ENCODE measurements around the gene NPTX2.

NPTX2 gene

DNA sequence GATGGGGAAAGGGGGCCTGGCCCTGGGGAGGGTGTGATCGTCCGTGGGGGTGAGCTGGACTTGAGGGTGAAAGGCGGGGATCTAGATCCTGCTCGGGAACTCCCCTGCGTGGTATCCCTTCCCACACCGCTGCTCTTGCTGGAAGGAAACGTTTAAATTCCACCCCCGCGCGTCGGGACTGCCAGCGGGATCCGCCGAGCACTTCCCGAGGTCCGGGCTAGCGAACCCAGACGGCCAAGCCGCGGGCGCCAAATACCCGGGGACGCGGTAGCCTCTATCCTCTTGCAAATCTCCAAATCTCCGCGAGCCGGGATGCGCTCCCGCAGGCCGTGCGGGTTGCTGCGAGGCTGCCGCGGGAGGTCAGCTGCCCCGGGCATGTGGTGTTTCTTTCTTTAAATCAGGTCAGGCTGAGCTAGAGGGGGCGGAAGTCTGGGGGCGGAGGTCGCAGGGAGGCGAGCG is 904 bp downstream of the NPTX2 start:
- no peak for DNase-seq (ENCODE audit: low read depth in 2 of 3, low spot score in 1 of 3)

DNA sequence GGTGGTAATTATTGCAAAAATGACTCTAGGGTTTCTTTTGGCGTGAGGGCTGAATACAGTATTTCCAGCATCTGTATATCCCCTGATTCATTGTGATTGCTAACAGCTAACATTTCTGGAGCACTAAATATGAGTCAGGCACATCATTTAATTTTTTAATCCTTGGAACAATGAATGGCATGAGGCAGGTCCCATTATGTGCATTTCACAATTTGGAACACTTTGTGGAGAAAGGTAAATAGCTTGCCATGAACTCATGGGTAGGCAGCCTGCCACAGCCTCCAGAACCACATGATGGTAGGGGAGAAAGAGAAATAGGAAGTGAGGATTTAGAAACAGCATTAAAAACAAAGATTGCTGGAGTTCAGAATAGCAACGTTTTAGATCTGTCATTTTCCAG is 1.7 kb downstream of the NPTX2 start:
- DNase-seq (ENCODE audit: low read depth in 2 of 3, low spot score in 1 of 3) = no peak

DNA sequence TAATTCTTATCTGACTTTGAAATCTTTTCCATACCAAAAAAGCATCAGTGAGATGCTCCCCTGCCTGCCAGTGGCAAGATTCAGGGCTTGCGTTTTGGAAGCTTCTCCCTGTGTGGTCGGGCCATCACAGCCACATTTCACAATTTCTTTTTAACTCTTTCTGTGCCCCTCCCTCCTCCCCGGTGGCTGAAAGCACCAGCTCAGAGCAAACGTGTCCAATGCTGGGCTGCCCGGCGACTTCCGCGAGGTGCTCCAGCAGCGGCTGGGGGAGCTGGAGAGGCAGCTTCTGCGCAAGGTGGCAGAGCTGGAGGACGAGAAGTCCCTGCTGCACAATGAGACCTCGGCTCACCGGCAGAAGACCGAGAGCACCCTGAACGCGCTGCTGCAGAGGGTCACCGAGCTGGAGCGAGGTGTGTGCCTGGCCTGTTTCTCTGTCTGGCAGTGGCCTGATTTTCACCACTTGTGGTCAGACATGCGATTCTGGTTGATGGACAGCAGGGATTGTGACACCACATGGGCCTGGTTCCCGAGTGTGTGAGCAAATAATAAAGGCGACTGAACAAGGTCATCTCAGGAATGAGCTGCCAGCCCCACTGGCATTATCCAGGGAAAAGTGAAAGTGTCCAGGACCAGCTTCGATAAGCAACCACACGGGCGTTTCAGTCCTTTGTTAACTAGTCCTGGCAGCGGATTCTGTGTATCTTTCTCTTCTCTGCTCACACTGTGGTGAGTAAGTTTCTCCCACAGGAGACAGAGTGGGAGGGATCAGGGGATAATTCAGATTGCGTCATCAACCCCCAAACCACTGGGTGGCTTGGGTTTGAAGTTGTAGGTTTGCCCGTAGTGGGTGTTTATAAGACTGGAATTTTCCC is 2.6 kb downstream of the NPTX2 start:
- DNase-seq (ENCODE audit: low read depth in 2 of 3, low spot score in 1 of 3) = no peak

DNA sequence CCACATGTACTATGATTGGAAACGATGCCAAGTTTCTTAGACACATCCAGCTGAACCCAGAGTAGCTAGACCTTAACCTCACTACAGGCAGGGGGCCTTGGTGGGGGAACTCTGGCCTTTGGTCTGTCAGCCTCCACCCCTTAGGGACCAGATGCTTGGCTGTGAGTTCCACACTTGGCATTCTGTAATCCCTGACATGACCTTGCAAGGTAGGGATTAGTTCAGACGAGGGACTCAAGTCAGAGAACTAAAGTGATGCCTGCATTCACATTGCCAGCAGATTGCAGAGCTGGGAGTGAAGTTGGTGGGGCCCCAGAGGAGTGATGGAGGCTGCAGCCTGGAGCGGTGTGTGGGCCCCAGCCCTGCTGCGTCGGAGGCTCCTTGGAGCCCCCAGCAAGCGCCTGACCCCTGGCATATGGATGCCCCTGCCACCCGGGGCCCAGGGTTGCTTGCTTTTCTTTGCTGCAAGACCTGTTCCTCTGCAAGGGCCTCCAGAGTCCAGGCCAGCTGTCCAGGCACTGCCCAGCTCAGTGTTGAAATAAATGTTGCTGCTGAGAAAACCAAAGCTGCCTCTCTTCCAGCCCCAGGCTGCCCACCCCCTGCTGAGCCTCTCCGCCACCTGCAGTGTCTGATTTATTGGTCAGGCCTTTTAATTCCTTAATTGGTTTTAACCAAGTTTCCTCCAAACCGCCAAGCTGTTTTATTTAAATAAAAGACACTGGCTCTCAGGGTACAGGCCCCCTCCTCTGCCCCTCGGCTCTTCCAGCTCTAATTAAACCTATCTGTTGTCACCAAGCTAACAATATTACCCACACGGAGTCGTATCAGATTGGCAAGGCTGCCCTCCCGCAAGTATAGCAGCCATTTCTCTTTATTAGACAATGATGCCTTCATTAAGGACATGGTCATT is 4.7 kb downstream of the NPTX2 start:
- DNase-seq (ENCODE audit: low read depth in 2 of 3, low spot score in 1 of 3) = no peak

DNA sequence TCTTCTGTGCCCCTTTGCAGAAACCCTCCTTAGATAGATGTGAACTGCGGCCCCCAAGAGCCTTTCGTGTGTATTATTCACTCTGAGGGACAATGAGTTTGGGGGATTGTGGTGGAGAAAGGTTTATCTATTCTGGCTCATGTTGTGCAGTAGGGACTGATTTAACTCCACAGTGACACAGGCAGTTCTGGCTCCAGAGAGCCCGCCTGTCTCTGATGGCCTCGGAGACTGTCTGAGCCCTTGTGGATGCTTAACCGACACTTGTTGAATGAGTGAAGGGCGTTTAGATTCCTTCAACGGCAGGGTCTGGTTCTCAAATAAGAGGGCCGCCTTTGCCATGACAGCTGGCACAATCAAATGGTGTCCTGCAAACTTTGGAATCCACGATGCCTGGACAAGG is 5.8 kb downstream of the NPTX2 start:
- DNase-seq (ENCODE audit: low read depth in 2 of 3, low spot score in 1 of 3) = no peak

DNA sequence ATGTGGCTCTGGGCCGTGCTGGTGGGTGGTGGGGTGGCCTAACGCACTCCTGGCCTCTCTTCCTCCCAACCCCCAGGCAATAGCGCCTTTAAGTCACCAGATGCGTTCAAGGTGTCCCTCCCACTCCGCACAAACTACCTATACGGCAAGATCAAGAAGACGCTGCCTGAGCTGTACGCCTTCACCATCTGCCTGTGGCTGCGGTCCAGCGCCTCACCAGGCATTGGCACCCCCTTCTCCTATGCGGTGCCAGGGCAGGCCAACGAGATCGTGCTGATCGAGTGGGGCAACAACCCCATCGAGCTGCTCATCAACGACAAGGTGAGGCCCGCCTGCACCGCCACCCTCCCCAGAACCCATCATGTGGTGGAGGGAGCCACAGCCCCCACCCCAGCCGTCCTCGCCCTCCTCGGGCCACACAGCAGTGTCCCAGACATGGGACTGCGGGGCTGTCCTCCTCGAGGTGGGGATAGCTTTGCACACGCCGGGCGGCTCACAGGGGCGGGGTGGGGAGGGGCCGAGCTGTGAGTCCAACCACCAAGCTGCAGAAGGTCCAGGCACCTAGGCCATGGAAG is 7.8 kb downstream of the NPTX2 start:
- no peak for DNase-seq (ENCODE audit: low read depth in 2 of 3, low spot score in 1 of 3)

DNA sequence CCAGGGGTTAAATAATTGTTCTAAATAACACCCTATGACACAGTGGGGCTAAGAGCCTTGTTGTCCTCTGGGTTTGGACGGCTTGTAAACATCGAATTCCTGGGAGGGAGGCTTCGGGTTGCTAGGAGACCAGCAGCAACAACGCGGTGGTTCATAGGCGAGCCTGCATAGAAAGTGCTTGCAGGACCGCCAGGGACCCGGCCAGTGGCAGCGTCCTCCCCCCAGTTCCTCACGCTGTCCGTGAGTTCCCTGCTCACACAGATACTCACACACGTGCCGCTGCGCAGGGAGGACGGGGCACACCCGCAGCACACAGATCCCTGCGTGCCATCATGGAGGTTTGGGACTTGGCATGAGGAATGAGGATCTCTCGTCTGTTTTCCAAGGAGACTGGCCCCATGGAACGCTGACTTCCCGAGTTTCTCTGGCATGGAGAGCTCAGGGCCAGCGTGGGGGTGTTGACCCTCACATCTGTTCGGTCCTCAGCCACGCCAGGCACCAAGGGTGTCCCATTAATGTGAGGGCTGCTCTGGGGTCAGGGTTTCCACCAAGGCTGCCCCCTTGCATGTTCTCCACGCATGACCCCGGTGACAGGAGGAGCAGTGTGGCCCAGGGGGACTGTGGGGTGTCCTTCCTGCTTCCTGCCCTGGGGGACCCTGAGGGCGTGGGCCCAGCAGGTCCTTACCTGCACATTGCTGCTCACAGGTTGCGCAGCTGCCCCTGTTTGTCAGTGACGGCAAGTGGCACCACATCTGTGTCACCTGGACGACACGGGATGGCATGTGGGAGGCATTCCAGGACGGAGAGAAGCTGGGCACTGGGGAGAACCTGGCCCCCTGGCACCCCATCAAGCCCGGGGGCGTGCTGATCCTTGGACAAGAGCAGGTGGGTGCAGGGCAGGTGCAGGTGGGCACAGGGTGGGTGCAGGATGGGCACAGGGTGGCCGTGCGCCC is 9.7 kb downstream of the NPTX2 start:
- DNase-seq (ENCODE audit: low read depth in 2 of 3, low spot score in 1 of 3) = no peak

DNA sequence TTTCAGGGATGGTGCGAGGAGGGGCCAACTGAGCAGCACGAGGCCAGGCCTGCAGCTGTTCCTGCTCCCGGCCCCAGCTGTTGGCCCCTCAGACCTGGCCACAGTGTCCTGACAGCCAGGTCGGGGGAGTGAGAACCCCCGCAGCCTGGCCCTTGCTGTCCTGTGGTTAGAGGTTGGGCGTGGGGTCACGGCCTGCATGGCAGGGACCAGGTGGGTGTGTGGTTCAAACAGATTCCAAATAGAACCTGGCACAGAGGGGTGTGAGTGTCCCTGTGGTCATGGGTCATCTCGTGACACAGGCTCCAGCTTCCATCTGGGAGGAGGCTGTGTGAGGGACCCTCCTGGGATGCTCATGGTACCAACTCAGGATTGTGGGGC is 10.3 kb downstream of the NPTX2 start:
- no peak for DNase-seq (ENCODE audit: low read depth in 2 of 3, low spot score in 1 of 3)

DNA sequence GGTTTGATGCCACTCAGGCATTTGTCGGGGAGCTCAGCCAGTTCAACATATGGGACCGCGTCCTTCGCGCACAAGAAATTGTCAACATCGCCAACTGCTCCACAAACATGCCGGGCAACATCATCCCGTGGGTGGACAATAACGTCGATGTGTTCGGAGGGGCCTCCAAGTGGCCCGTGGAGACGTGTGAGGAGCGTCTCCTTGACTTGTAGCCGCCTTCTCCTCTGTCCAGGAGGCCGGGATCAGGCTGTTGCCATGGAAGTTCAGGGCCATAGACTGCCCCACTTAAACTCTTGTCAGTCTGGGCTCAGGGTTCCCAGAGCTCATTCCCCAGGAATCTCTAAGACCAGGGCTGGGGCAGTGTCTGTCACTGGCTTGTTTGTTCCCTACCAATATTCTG is 11.3 kb downstream of the NPTX2 start:
- no peak for DNase-seq (ENCODE audit: low read depth in 2 of 3, low spot score in 1 of 3)

DNA sequence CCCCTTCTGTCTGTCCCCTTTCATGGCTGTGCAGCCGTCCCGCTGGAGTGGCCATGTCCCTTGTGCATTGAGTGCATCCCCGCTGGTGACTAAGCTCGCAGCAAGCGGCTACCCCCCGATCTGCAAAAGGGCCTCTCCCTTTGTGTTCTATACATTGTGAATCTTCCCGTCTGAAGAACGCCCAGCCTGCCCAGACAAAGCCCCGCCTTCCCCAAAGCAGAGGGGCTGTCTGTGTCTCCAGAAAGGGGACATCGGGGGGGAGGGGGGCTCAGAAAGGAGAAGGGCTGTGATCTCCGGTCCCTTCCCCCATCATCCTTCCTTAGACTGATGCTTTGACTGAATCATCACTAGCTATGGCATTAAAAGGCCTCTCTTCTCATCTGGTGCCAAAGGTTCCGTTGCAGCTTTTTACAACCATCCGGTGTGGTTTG is 11.9 kb downstream of the NPTX2 start:
- DNase-seq (ENCODE audit: low read depth in 2 of 3, low spot score in 1 of 3) = no peak

DNA sequence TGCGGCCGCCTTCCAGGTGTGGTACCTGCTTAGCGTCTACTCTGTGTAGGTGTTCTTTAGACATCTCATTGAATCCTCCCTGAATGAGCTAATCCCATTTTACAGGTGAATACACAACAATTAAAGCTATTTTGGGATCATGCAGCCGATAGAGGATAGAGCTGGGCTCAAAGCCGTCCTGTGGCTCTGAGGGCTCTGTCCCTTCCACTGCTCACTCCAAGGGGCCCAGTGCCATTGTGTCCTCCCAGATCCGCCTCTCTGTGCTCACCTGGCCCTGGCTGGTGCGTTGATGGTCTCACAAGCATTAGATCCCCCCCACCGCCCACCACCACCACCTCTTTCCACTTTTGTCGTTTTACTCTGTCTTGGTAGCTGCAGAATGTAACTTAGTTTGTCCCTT is 13.1 kb downstream of the NPTX2 start:
- no peak for DNase-seq (ENCODE audit: low read depth in 2 of 3, low spot score in 1 of 3)

DNA sequence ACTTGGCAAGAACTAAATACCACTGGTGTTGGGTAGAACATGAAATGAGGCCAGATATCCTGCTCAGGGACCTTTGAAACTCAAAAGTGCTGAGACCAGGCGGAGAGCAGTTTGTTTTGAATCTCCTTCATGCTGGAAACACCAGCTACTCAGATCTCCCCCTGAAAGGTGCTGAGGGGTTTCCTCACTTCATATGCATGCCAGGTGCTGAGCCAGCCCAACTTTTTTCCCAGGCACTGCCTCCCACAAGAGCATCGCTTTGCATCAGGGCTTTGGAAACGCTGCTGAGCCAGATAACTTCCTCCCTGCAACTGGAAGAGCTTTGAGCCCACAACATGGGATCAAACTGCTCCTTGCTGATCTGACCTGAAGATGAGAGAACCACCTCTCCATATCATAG is 13.7 kb downstream of the NPTX2 start:
- no peak for DNase-seq (ENCODE audit: low read depth in 2 of 3, low spot score in 1 of 3)

DNA sequence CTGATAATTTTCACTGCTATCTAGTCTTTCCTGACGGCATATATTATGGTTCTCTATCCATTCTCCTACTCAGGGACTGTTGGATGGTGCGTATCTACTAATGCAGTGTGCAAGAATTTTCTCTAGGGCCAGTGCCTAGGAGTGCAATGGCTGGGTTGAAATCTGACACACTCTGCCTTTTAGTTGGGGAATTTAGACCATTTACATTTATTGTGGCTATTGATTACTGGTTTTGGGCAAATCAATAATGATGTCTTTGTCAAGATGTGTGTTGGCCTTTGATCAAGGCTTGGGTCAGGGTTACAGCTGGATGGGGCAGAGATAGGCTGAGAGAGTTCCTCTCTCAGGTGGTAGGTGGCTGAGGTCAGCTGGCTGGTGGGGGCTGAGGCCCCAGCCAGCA is 21.8 kb downstream of the NPTX2 start:
- no peak for DNase-seq (ENCODE audit: low read depth in 2 of 3, low spot score in 1 of 3)

DNA sequence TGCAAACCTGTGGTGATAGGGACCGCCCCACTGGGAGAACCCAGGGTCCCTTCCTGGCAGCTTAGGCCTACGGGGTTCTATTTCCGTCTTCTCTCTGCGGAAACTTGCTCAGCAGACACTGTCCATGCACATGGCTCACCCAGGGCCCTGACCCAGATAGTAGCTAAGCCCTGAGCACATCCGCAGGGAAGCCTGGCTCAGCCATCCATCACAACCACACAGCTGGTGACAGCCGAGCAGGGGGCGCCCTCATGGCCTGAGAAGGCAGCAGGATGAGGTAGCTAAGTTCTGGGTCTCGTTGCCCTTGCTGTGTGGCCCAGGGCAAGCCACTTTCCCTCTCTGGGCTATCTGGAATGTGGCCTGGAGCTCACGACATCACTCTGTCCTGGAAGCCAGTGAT is 23.3 kb downstream of the NPTX2 start:
- no peak for DNase-seq (ENCODE audit: low read depth in 2 of 3, low spot score in 1 of 3)

DNA sequence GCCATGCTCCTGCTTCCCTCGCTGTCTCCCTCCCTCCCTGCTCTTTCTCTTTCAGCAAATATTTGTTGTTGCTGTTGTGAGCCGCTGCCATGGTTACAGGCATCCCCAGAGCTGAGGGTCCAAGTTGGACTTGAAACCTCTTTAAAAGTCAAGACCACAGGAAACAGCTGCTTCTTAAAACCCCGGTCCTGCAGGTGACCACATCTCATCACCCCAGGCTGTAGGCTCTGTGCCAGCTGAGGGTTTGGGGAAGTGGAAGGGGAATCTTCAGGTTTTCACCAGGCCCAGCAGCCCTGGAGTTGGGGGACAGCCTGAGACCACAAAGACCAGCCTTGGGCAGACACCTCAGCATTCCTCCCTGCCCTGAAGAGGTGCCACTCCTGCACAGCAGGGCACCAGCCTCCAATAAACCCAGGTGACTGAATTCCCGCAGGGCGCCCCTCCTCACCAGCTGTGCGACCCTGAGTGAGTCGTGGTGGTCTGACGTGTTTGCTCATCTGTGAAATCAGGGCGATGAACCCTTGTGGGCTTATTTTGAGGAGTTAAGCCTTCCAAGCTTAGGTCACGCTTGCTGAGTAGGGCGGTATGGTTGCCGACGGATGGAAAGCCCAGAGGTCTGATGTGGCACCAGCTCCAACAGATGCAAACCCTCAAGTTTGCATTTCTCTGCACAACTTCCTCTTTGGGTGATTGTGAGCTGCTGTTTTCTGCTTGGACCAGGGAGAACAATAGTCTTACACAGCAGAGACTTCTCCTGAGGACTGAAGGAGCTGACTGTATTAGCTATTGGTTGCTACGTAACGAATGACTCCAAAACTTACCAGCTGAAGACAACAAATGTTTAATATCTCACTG is 24.8 kb downstream of the NPTX2 start:
- DNase-seq (ENCODE audit: low read depth in 2 of 3, low spot score in 1 of 3) = no peak

DNA sequence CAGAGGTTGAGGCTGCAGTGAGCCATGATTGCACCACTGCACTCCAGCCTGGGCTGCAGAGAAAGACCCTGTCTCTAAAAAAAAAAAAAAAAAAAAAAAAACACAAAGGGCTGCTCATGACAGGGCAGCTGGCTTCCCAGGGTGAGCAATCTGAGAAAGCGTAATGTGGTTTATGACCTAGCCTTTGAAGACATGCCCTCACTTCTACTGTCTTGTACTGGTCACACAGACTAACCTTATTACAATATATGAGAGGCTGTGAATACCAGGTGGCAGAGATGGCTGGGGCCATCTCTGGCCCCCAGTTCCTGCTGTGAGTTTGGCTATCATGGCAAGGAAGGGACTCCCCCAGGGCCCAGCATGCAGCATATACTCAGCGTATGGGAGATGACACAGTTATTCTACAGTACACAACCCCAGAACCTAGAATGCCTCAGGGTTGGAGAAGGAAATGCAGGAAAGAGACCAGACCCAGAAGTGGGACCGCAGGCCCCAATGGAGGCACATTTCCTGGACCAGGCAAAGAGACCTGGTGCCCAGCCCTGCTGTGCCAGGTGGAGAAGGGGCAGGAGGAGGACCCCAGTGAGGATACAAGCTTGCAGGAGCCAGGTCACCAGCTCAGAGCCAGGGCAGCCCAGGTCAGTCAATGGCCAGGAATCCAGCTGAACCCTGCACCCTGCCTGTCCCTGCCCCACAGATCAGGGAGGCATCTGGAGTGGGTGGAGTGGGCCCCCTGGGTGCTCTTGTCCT is 26.3 kb downstream of the NPTX2 start:
- no peak for DNase-seq (ENCODE audit: low read depth in 2 of 3, low spot score in 1 of 3)

DNA sequence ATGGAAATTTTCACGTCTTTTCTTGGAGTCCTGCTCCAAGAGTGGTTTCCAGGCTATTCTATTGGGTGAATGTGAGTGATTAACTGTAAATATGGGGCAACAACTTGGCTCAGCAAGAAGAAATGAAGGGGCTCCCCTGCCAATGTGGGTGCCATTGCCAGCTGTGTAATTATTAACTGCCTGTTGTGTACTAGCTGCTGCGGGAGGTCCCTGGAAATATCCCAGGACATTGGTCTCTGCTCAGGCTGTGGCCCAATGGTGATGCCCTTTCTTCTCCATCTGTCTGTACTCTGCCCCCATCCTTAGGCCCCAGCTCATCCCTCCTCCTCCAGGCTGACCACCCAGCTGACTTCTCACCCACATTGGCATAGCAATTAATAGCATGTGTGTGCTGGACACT is 29.4 kb downstream of the NPTX2 start:
- DNase-seq (ENCODE audit: low read depth in 2 of 3, low spot score in 1 of 3) = no peak

DNA sequence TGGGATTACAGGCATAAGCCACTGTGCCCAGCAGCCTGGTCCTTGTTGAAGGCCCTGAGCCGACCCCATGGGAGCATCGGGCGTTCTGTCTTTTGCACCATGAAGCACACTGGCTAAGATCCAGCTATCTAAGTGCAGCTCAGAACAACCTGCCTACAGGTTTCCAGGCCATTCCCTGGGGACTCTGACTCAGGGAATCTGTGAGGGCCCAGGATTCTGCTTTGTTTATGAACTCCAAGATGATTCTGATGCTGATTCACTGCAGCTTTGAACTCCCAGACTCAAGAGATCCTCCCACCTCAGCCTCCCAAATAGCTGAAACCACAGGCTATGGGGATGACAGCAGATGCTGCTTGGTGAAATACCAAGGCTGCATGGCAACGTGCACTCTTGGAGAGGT is 30.2 kb downstream of the NPTX2 start:
- DNase-seq (ENCODE audit: low read depth in 2 of 3, low spot score in 1 of 3) = no peak

DNA sequence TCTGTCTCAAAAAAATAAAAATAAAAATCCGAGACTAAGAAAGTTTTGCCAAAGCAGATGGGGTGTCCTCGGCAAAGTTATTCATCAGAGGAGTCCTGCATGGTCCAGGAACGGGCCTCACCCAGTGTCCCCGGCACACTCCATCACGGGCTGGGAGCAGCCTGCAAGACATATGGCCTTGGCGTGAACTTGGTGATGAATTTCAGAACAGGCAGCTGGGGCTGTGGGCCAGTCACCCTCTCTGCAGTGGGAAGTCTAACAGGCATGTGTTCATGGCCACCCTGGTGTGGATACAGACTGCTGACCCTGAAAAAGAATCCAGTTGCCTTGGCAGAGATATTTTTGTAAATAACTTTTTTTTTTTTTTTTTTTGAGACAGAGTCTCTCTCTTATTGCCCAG is 34.7 kb downstream of the NPTX2 start:
- no peak for DNase-seq (ENCODE audit: low read depth in 2 of 3, low spot score in 1 of 3)

All from stimulated activated CD4-positive, alpha-beta T cell treated with anti-CD3 and anti-CD28 coated beads, Interleukin-12 subunit alpha, Interleukin-12 subunit beta, amount 100 ng/mL, for 48 hours (primary cell).